Natural killer cell (primary cell): ENCODE results near the gene IPO5. TPM values are rescaled to one million over a fixed set of nuclear protein-coding genes. Genes with fewer than 3 reads are reported as not detected.

ENCODE experiments used
- ATAC-seq, 3 donors: fragments of 150-1000 bp in 2 of 3; fragments of 200-7000 bp in 1 of 3; cut with Tn5 transposase; 1 replicate in 1 of 3; 2 replicates in 2 of 3; pipeline ENCODE4 v1.10.0; 2021; ENCODE audit warnings: mild to moderate bottlenecking in 2 of 3, moderate library complexity in 2 of 3
- DNase-seq, 2 donors: peaks; one replicate each; pipeline versions ENCODE4 v3.0.0 to v3.0.0-alpha.2; 2013 to 2021; ENCODE audit warnings: mixed read lengths in 1 of 2
- H3K27ac ChIP-seq: one replicate; pipeline ENCODE4 v1.5.1; 2013; ENCODE audit warnings: mild to moderate bottlenecking, low read length
- H3K27me3 ChIP-seq: one replicate; pipeline ENCODE4 v1.6.1; 2013; ENCODE audit warnings: low read length; ENCODE audit not compliant: control insufficient read depth, insufficient read depth
- H3K36me3 ChIP-seq: one replicate; pipeline ENCODE4 v1.6.1; 2013; ENCODE audit warnings: low read length; ENCODE audit not compliant: control insufficient read depth, insufficient read depth
- H3K4me1 ChIP-seq: one replicate; pipeline ENCODE4 v1.6.1; 2013; ENCODE audit warnings: low read length; ENCODE audit not compliant: control insufficient read depth, insufficient read depth
- H3K4me3 ChIP-seq: one replicate; pipeline ENCODE4 v1.5.1; 2013; ENCODE audit warnings: low read length
- H3K9me3 ChIP-seq: one replicate; pipeline ENCODE4 v1.6.1; 2013; ENCODE audit warnings: low read length; ENCODE audit not compliant: control insufficient read depth, insufficient read depth
- H3K27ac Mint-ChIP-seq, 2 donors: one replicate each; pipeline ENCODE4 v1.8.0; 2022; ENCODE audit warnings: mild to moderate bottlenecking in 2 of 2, mixed read lengths in 2 of 2, moderate library complexity in 1 of 2
- H3K27me3 Mint-ChIP-seq, 2 donors: one replicate each; pipeline ENCODE4 v1.8.0; 2022; ENCODE audit warnings: low read depth in 2 of 2, mixed read lengths in 2 of 2
- H3K36me3 Mint-ChIP-seq: one replicate; pipeline ENCODE4 v1.8.0; 2022; ENCODE audit warnings: mixed read lengths
- H3K4me1 Mint-ChIP-seq, 2 donors: one replicate each; pipeline ENCODE4 v1.8.0; 2022; ENCODE audit warnings: mixed read lengths in 2 of 2
- H3K4me3 Mint-ChIP-seq: one replicate; pipeline ENCODE4 v1.8.0; 2022; ENCODE audit warnings: mild to moderate bottlenecking, moderate library complexity, mixed read lengths
- H3K9me3 Mint-ChIP-seq, 2 donors: one replicate each; pipeline ENCODE4 v1.8.0; 2022; ENCODE audit warnings: mixed read lengths in 2 of 2
- CTCF ChIP-seq: fragments of 200-600 bp; IDR thresholded peaks from one replicate; pipeline ENCODE4 v1.8.0; 2022; ENCODE audit warnings: antibody characterized with exemption
- WGBS: methylation state at CpG from one replicate; pipeline ENCODE4 v1.1.7; 2013; ENCODE audit warnings: missing lambda C conversion rate; ENCODE audit not compliant: insufficient coverage; 5-methylcytosine and 5-hydroxymethylcytosine counted together
- intact Hi-C: fragments of 100-400 bp; cut with micrococcal nuclease; formaldehyde crosslinking; loops from one replicate; pipeline ENCODE4 v1.14.2; 2022
- total RNA-seq, 4 donors: library from RNA; stranded (reverse); fragments of 120-200 nt in 1 of 4; gene quantifications; one replicate each; pipeline versions ENCODE4 v1.2.3 to v1.2.4, GENCODE V29; 2013 to 2022

IPO5 gene
- total RNA-seq, 3 donors from 2014 or later (not counting 1 experiment from before 2014, with no cell fraction given) = 59.9 to 83.9 (median 71.2) TPM

GRCh38 chr13:98066636-98067035, 113.2 kb downstream of the IPO5 start:
- no peak overlapping the region for H3K4me3 Mint-ChIP-seq
- no peak for ATAC-seq
- H3K27me3 ChIP-seq = no peaks in the 10 kb centered on the region
- no peaks in the 10 kb centered on the region for H3K36me3 Mint-ChIP-seq
- H3K9me3 ChIP-seq = no peaks in the 10 kb centered on the region
- no peaks in the 10 kb centered on the region for H3K4me1 ChIP-seq
- TF ChIP-seq CTCF = no peak
- DNase-seq = no peak
- no peak overlapping the region for H3K4me3 ChIP-seq
- H3K27ac ChIP-seq = no peak overlapping the region
- H3K4me1 Mint-ChIP-seq = no peaks in the 10 kb centered on the region
- no peaks in the 10 kb centered on the region for H3K36me3 ChIP-seq
- intact Hi-C loops = no loop called here
- H3K9me3 Mint-ChIP-seq = no peaks in the 10 kb centered on the region
- no peak overlapping the region for H3K27ac Mint-ChIP-seq
- 73% methylated on average over 4 of the region's 4 CpGs for WGBS
- H3K27me3 Mint-ChIP-seq = peaks cover 0 to 4% of the 10 kb centered on the region in 2 donors

- Mint-ChIP-seq H3K27me3 (peaks cover 0 to 4% of the 10 kb centered on the region in 2 donors), H3K4me1 (no peaks in the 10 kb centered on the region), H3K4me3 (no peak overlapping the region), H3K36me3 (no peaks in the 10 kb centered on the region), H3K9me3 (no peaks in the 10 kb centered on the region), H3K27ac (no peak overlapping the region)
- H3K9me3 ChIP-seq = no peaks in the 10 kb centered on the region
- DNase-seq (no peak), ATAC-seq (no peak)
- no peaks in the 10 kb centered on the region for H3K4me1 ChIP-seq
- H3K27me3 ChIP-seq = no peaks in the 10 kb centered on the region
- no peak overlapping the region for H3K4me3 ChIP-seq
- 87% methylated on average over 8 of the region's 9 CpGs for WGBS
- H3K36me3 ChIP-seq = no peaks in the 10 kb centered on the region
- intact Hi-C loops = no loop called here
- no peak overlapping the region for H3K27ac ChIP-seq
- TF ChIP-seq CTCF = no peak
Observed at GRCh38 chr13:98068521-98068920, 115.0 kb downstream of the IPO5 start.

- ATAC-seq (no peak), DNase-seq (no peak)
- H3K4me1 Mint-ChIP-seq = no peaks in the 10 kb centered on the region
- Histone ChIP-seq H3K4me1 (no peaks in the 10 kb centered on the region), H3K9me3 (no peaks in the 10 kb centered on the region), H3K27me3 (no peaks in the 10 kb centered on the region), H3K4me3 (no peak overlapping the region), H3K27ac (no peak overlapping the region), H3K36me3 (no peaks in the 10 kb centered on the region)
- no peak overlapping the region for H3K27ac Mint-ChIP-seq
- no CpG with 5 or more reads among the region's 1 CpG for WGBS
- H3K27me3 Mint-ChIP-seq = no peaks in the 10 kb centered on the region
- H3K4me3 Mint-ChIP-seq = no peak overlapping the region
- intact Hi-C loops = no loop called here
- H3K9me3 Mint-ChIP-seq = no peaks in the 10 kb centered on the region
- H3K36me3 Mint-ChIP-seq = no peaks in the 10 kb centered on the region
- no peak for TF ChIP-seq CTCF
Observed at GRCh38 chr13:98069985-98070384, 116.5 kb downstream of the IPO5 start.

- H3K27me3 Mint-ChIP-seq = no peaks in the 10 kb centered on the region
- H3K36me3 Mint-ChIP-seq = no peaks in the 10 kb centered on the region
- 88% methylated on average over 1 of the region's 1 CpG for WGBS
Observed at GRCh38 chr13:98071316-98071715, 117.8 kb downstream of the IPO5 start.

More at GRCh38 chr13:98071316-98071715, 117.8 kb downstream of the IPO5 start:
- Histone ChIP-seq H3K36me3 (no peaks in the 10 kb centered on the region), H3K4me1 (no peaks in the 10 kb centered on the region), H3K9me3 (no peaks in the 10 kb centered on the region), H3K27me3 (no peaks in the 10 kb centered on the region), H3K4me3 (no peak overlapping the region), H3K27ac (no peak overlapping the region)
- ATAC-seq (no peak), DNase-seq (no peak)
- Mint-ChIP-seq H3K4me3 (no peak overlapping the region), H3K9me3 (no peaks in the 10 kb centered on the region), H3K27ac (no peak overlapping the region), H3K4me1 (no peaks in the 10 kb centered on the region)
- intact Hi-C loops = no loop called here
- no peak for TF ChIP-seq CTCF
